Raji (cell line): Measurements from ENCODE around the gene PLD6.

ENCODE experiments used
- POLR2A ChIP-seq: IDR thresholded peaks from 2 replicates; pipeline ENCODE4 v1.6.1; 2011; ENCODE audit warnings: low read depth, low read length, control low read depth; ENCODE audit not compliant: insufficient read depth

PLD6 gene

DNA sequence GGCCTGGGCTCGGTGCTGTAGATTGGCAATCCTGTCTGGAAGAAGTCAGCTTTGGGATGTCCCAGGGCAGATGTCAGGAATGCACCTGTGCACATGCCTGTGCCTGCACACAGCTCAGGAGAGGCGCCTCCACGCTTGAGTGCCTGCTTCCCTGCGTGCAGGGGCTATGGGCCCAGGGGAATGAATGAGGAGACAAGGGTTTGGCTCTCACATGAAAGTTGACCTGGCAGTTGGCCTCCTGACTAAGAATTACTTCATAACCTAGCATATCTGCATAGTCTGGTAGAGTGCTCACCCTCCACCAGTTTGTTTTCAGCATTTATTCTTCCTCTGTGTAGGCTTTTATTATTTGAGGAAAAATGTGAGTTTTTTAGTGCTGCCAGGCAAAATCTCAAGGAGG, 50.0 kb downstream of the PLD6 start:
- no peak for TF ChIP-seq POLR2A

DNA sequence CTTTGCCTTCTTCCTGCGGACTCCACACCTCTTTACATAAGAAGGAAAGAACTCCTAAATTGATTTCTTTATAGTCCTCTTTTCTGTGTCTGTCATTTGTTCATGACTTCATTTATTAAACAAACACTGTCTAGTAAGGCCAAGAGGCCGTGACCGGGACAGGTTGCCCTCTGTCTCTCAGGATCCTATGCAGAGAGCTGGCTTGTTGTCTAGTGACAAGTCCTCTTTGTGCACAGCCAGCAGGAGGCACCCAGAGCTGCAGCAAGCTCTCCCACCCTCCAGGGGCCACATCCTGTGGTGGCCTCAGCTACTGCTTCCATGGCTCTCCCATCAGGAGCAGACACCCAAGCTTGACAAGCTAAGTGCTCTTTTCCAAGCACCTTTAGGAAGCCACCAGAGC, 50.6 kb downstream of the PLD6 start:
- TF ChIP-seq POLR2A, result no peak

DNA sequence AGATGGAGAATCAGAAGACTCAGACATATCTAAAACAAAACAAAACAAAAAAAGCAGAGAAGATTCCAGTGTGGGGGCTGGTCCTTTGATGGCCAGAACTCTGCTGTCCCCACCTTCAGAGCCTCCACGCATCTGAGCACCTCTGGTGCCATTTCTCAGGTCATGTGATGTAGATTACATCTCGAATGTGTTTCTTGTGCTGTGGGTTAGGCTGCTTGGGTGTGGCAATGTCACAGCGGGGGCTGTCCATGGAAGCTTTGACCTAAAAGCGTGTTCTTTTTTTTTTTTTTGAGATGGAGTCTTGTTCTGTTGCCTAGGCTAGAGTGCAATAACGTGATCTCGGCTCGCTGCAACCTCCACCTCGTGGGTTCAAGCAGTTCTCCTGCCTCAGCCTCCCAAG, 51.2 kb downstream of the PLD6 start:
- TF ChIP-seq POLR2A, result no peak

DNA sequence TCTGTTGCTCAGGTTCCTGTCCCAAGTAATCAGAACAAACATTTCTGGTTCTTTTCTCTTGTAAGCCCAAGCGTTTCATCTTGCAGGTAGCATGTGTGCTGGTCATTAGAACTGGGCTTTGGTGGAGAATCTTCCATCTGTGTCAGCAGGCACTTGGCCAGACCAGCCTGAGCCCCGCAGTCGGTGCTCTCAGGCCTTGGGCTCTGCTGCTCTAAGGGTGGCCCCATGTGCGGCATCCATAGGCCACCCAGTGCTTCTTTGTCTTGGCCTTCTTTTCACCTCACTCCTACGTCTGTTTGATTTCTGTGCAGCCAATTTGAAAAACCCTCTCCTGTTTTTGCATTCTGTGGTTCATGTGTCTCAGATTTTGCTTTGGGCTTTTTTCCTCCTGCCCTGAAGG, 51.6 kb downstream of the PLD6 start:
- TF ChIP-seq POLR2A, result no peak

DNA sequence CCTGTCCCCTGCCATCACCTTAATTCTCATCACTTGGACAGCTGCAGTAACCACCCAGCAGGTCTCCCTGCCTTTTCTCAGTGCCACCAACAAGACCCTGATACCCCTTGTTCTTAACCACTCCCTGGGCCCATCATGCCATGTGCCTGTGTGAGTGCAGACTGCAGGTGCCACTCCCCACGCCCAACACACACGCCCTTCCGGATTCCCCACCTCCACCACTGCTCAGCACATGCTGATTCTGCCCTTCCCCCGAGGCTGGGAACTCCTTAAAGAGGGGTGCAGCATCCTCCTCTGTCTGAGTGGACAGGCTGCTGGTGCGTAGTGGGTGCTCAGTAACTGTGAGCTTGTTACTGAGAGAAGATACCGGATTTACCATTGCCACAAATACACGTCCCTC, 52.4 kb downstream of the PLD6 start:
- no peak for TF ChIP-seq POLR2A

DNA sequence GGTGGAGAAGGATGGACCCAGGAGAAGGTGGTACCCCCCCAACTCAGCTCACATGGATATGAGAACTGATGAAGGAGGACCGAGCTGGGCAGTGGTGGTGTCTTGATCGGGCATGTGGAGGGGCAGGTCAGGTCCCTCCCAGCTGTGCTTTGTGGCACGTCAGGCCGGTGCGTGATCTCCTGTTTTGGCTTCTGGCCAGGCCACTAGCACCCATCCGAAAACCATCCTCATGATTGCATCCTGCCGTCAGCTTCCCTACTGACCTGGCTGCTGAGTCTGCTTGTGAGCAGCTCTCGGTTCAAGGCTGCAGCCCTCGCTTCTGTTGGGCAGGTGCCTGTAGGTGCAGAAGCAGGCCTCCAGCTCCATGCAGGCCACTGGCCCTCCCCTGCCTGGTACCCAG, 53.1 kb downstream of the PLD6 start:
- TF ChIP-seq POLR2A, result no peak

DNA sequence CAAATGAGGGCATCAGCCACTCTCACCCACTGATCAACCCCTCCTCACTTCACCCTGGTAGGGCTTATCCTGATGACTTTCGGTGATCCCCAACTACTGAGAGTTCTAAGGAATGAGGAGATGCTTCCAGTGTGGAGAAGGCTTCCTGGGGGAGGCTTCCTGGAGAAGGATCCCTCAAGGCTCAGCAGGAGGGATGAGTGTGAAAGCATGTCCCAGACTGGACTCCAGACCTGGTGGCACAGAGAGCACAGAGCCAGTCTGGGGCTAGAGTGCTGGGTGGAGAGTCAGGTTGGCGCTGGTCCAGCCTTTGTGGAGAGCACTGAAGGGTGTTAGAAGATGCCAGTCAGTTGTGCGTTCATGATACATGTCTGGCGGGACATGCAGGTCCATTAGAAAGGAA, 53.7 kb downstream of the PLD6 start:
- TF ChIP-seq POLR2A, result no peak

DNA sequence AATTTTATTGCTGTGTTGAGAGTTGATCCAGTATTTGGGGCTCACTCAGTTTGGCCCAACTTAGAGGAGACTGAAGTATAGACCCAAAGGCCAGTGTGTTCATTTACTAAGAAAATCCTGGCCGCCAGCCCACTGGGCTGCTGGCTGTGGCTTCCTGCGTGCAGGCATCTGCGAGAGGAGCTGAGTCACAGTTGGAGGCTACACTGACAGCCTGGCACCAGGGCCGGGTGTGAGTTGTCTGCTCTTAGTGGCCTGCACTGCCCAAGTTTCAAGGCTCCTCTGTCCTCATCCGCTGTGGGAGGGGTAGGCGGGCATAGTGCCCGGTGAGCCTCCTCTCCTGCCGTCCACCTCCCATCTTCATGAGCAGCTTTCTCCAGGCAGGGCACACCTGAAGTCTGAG, 54.2 kb downstream of the PLD6 start:
- no peak for TF ChIP-seq POLR2A

DNA sequence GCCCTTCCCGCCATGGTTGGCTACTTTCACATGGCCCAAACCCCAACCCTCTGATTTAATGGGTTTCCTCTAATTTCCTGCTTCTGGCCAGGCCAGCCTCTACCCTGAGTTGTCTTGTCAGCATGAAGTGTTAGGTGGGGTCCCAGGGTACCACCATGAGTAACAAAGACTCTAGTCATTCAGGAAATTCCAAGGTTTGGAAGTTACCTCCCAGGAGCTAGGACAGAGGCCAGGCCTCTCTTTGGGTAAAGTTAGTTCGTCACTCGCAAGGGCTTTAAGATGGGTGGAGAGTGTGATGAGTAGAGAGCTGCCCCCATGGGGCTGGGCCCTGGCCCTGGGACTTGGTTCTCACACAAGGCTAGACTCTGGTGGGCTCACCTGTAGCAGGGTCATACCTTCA, 54.6 kb downstream of the PLD6 start:
- TF ChIP-seq POLR2A, result no peak

DNA sequence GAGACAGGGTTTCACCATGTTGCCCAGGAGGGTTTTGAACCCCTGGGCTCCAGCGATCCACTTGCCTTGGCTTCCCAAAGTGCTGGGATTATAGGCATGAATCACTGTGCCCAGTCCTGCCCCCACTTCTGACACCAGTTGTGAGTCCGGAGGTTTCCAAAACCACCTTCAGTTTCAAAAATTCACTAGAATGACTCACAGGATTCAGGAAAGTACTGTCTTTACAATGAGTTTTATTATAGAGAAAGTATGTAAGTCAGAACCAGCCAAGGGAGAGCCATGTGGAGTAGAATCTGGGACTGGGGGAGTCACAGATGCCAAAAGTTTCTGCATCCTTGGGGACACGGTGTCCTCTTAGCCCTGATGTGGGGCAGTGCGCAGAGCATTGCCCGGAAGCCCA, 55.1 kb downstream of the PLD6 start:
- no peak for TF ChIP-seq POLR2A
